Upper lobe of left lung (tissue), 6 donors: ENCODE results near the gene FAM219B. TPM values are rescaled to one million over a fixed set of nuclear protein-coding genes. Genes with fewer than 3 reads are reported as not detected.
A peak's percentile ranks its signal among the peaks of the same experiment; 100 is the strongest.

Experiments
- ATAC-seq, 2 donors: fragments of 200-7000 bp; cut with Tn5 transposase; one replicate each; pipeline ENCODE4 v1.9.1; 2022; ENCODE audit warnings: mild to moderate bottlenecking in 2 of 2, moderate library complexity in 2 of 2; ENCODE audit not compliant: low FRiP score in 2 of 2
- DNase-seq, 2 donors: peaks; one replicate each; pipeline ENCODE4 v3.0.0-alpha.2; 2019 to 2020
- H3K27ac ChIP-seq, 4 donors: fragments of 200-600 bp; sonication (generic); one replicate each; pipeline ENCODE4 v1.5.1; 2016 to 2019
- H3K27me3 ChIP-seq, 4 donors: fragments of 200-600 bp; sonication (generic); one replicate each; pipeline ENCODE4 v1.5.1; 2017 to 2019
- H3K36me3 ChIP-seq, 4 donors: fragments of 200-600 bp; sonication (generic); one replicate each; pipeline ENCODE4 v1.5.1; 2016 to 2019
- H3K4me1 ChIP-seq, 4 donors: fragments of 200-600 bp; sonication (generic); one replicate each; pipeline ENCODE4 v1.5.1; 2018 to 2019
- H3K4me3 ChIP-seq, 4 donors: fragments of 200-600 bp; sonication (generic); one replicate each; pipeline ENCODE4 v1.5.1; 2017 to 2019; ENCODE audit warnings: mild to moderate bottlenecking in 2 of 4, moderate library complexity in 1 of 4
- H3K9me3 ChIP-seq, 4 donors: fragments of 200-600 bp; sonication (generic); one replicate each; pipeline ENCODE4 v1.5.1; 2018 to 2019
- EP300 ChIP-seq, 4 donors: sonication (generic); formaldehyde crosslinking; IDR thresholded peaks; one replicate each; pipeline ENCODE4 v1.5.1; 2017; ENCODE audit warnings: antibody characterized with exemption in 4 of 4, control low read depth in 2 of 4
- POLR2A ChIP-seq, 4 donors: fragments of 450-650 bp; IDR thresholded peaks; one replicate each; pipeline ENCODE4 v1.5.1; 2016 to 2017; ENCODE audit warnings: antibody characterized with exemption in 4 of 4, mild to moderate bottlenecking in 2 of 4
- POLR2AphosphoS5 ChIP-seq, 2 donors: sonication (generic); formaldehyde crosslinking; IDR thresholded peaks; one replicate each; pipeline ENCODE4 v1.5.1; 2017; ENCODE audit warnings: antibody characterized with exemption in 2 of 2
- WGBS, 2 donors: methylation state at CpG; one replicate each; pipeline ENCODE4 v1.1.5; 2017 to 2018; 5-methylcytosine and 5-hydroxymethylcytosine counted together
- total RNA-seq, 6 donors: library from RNA; depleted of rRNA in 4 of 6; stranded (reverse); fragments of >200 nt in 4 of 6; gene quantifications; one replicate each; pipeline versions ENCODE4 v1.1.0 to v1.2.1, GENCODE V29; 2016 to 2021
- TF ChIP-seq, protein P1 (sequence below), 6 experiments: fragments of 450-650 bp in 4 of 6; fragments of 200-600 bp in 2 of 6; sonication (generic) in 2 of 6; IDR thresholded peaks; one replicate each; pipeline ENCODE4 v1.5.1; 2016 to 2019; ENCODE audit warnings: antibody characterized with exemption in 6 of 6
- donor health status: DM: no; HTN: no; CAD: no; lungs with moderate emphysema.
- donor health status: DM: no; HTN: yes; CAD: no; lungs with severe emphysema.

Gene FAM219B
- total RNA-seq, 6 donors from 2014 or later, result 49.3 to 122 (median 71.5) TPM

DNA sequence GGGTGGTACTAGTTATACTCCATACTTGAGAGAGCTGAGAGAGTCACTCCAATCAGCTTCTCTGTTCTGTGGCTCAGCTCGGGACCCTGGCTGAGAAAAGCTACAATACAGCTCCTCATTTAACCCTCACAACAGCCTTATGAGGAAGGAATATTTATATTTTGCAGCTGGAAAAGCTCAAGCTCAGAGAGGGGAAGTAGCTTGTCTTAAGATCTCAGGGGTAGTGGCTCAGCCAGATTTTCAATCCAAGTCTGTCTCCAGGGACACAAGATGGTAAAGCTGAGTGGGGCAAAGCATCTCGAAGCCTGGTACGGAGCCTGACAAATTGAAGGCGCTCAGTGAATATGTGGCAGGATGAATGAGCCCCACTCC lies 48.3 kb downstream of the FAM219B start:
- H3K36me3 ChIP-seq, result peaks cover 5 to 23% (median 10%) of the 10 kb centered on the region in 4 donors
- no peaks in the 10 kb centered on the region for H3K9me3 ChIP-seq
- H3K4me1 ChIP-seq, result peaks cover 21 to 36% (median 26%) of the 10 kb centered on the region in 4 donors
- TF ChIP-seq EP300 (IDR thresholded peaks at IDR 0.05) (no peak), POLR2A (IDR thresholded peaks at IDR 0.05) (no peak), POLR2AphosphoS5 (IDR thresholded peaks at IDR 0.05) (no peak)
- TF ChIP-seq, protein P1, sequence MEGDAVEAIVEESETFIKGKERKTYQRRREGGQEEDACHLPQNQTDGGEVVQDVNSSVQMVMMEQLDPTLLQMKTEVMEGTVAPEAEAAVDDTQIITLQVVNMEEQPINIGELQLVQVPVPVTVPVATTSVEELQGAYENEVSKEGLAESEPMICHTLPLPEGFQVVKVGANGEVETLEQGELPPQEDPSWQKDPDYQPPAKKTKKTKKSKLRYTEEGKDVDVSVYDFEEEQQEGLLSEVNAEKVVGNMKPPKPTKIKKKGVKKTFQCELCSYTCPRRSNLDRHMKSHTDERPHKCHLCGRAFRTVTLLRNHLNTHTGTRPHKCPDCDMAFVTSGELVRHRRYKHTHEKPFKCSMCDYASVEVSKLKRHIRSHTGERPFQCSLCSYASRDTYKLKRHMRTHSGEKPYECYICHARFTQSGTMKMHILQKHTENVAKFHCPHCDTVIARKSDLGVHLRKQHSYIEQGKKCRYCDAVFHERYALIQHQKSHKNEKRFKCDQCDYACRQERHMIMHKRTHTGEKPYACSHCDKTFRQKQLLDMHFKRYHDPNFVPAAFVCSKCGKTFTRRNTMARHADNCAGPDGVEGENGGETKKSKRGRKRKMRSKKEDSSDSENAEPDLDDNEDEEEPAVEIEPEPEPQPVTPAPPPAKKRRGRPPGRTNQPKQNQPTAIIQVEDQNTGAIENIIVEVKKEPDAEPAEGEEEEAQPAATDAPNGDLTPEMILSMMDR (IDR thresholded peaks at IDR 0.05), result no peak
- DNase-seq (no peak), ATAC-seq (no peak)
- H3K27ac ChIP-seq, result no peak overlapping the region
- no peaks in the 10 kb centered on the region for H3K27me3 ChIP-seq
- H3K4me3 ChIP-seq, result no peak overlapping the region
- WGBS, 2 donors, result 72 to 86% methylated on average over 4 of the region's 4 CpGs

DNA sequence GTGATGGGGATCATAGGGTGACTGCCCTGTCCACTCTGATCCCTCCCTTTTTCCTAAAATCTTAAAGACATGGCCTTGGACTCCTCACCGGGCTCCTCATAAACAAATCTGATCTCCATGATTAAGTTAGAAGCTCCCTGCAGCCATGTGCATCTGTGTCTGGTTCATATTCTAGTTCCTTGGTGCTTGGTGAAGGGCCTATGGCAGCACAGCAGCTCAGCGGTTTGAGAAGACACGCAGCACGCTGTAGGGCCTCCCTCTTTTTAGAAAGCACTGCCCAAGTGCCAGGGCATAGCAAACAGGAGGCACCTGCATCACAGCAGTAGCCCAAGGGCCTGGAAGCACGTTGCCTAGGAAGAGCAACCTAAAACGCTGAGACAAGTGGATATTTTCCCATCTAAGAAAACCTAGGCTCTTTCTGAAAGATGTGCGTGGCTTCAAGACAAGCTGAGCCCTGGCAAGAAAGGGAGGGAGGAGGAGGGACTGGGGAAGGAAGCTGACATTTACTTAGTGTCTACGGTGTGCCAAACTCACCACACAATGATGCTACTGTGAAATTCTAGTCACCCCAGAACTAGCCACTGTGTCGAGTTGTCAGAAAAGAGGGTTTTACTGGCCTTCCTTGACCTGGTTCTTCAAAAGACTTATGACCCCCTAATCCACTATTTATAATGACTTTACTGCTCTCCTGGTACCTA lies 48.8 kb downstream of the FAM219B start:
- WGBS, 2 donors, result 74 to 80% methylated on average over 9 of the region's 9 CpGs
- H3K9me3 ChIP-seq, result no peaks in the 10 kb centered on the region
- no peak for DNase-seq
- ATAC-seq, result no peak
- no peak overlapping the region for H3K27ac ChIP-seq
- H3K4me1 ChIP-seq, result peaks cover 21 to 34% (median 26%) of the 10 kb centered on the region in 4 donors
- TF ChIP-seq, protein P1 (IDR thresholded peaks at IDR 0.05), result no peak
- TF ChIP-seq EP300 (IDR thresholded peaks at IDR 0.05) (no peak), POLR2A (IDR thresholded peaks at IDR 0.05) (no peak), POLR2AphosphoS5 (IDR thresholded peaks at IDR 0.05) (no peak)
- H3K4me3 ChIP-seq, result no peak overlapping the region
- peaks cover 11 to 28% (median 16%) of the 10 kb centered on the region in 4 donors for H3K36me3 ChIP-seq
- no peaks in the 10 kb centered on the region for H3K27me3 ChIP-seq

DNA sequence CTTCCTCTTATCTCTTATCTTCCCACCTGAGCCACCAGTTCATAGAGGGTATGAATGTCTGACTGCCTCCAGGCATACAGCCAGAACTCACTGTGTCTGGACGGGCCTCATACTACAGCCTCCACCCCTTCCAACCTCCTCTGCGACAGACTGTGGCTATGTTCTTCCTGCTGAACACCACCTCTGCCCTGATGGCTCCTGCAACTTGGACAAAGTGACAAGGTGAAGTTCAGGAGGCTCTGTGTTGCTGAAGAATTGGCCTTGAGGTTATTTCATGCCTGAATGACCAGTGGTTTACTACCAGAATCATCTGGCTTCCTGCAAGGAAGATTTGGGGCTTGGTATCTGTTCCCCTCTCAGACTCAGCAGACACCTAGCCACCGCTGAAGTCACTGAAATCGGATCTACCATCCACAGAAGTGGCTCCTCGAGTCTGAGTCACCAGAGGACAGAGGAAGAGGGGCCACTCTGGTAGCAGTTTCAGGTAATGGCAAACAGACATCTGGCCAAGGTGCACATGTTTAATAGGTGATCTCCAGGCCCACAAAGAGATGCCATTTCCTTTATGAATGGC lies 49.5 kb downstream of the FAM219B start:
- TF ChIP-seq, protein P1 (IDR thresholded peaks at IDR 0.05), result no peak
- TF ChIP-seq POLR2A (IDR thresholded peaks at IDR 0.05) (no peak), POLR2AphosphoS5 (IDR thresholded peaks at IDR 0.05) (no peak), EP300 (IDR thresholded peaks at IDR 0.05) (no peak)
- Histone ChIP-seq H3K4me3 (no peak overlapping the region), H3K4me1 (peaks cover 21 to 34% (median 26%) of the 10 kb centered on the region in 4 donors), H3K27ac (peak overlapping the region in 3 of 4 donors; percentile 19 to 27 (median 26)), H3K9me3 (no peaks in the 10 kb centered on the region), H3K36me3 (peaks cover 17 to 35% (median 22%) of the 10 kb centered on the region in 4 donors), H3K27me3 (no peaks in the 10 kb centered on the region)
- ATAC-seq (no peak), DNase-seq (no peak)
- 32 to 52% methylated on average over 2 to 5 of the region's 5 CpGs for WGBS, 2 donors

DNA sequence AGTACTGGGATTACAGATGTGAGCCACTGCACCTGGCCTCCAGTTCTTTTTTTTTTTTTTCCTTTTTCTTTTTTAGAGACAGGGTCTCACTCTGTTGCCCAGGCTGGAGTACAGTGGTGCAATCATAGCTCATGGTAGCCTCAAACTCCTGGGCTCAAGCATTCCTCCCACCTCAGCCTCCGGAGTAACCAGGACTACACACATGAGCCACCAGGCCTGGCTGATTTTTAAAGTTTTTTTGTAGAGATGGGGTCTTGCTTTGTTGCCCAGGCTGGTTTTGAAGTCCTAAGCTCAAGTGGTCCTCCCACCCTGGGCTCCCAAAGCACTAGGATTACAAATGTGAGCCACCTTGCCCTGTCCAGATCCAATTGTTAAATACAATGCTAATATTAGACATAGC lies 50.1 kb downstream of the FAM219B start:
- peaks cover 24 to 41% (median 29%) of the 10 kb centered on the region in 4 donors for H3K36me3 ChIP-seq
- no peak for ATAC-seq
- TF ChIP-seq, protein P1 (IDR thresholded peaks at IDR 0.05), result no peak
- TF ChIP-seq POLR2A (IDR thresholded peaks at IDR 0.05) (no peak), EP300 (IDR thresholded peaks at IDR 0.05) (no peak), POLR2AphosphoS5 (IDR thresholded peaks at IDR 0.05) (no peak)
- peaks cover 21 to 34% (median 26%) of the 10 kb centered on the region in 4 donors for H3K4me1 ChIP-seq
- H3K4me3 ChIP-seq, result no peak overlapping the region
- H3K27me3 ChIP-seq, result no peaks in the 10 kb centered on the region
- DNase-seq, result no peak
- 90 to 100% methylated on average over 1 of the region's 1 CpG for WGBS, 2 donors
- no peak overlapping the region for H3K27ac ChIP-seq
- H3K9me3 ChIP-seq, result no peaks in the 10 kb centered on the region
